ENCODE data around the gene SLC22A4.

SLC22A4 gene

GRCh38 chr5:132376694-132377641, 82.8 kb downstream of the SLC22A4 start:
- DNase-seq (ENCODE audit: low read depth in 2 of 2) = no peak

- DNase-seq (ENCODE audit: low read depth in 2 of 2) = no peak
Observed at GRCh38 chr5:132377738-132378137, 83.5 kb downstream of the SLC22A4 start.

GRCh38 chr5:132378580-132378979, 84.4 kb downstream of the SLC22A4 start:
- DNase-seq (ENCODE audit: low read depth in 2 of 2) = no peak

- DNase-seq (ENCODE audit: low read depth in 2 of 2) = no peak
Observed at GRCh38 chr5:132380047-132380446, 85.9 kb downstream of the SLC22A4 start.

GRCh38 chr5:132380741-132381140, 86.5 kb downstream of the SLC22A4 start:
- no peak for DNase-seq (ENCODE audit: low read depth in 2 of 2)

GRCh38 chr5:132381614-132382013, 87.4 kb downstream of the SLC22A4 start:
- DNase-seq (ENCODE audit: low read depth in 2 of 2) = no peak

- DNase-seq (ENCODE audit: low read depth in 2 of 2) = no peak
Observed at GRCh38 chr5:132383261-132383660, 89.1 kb downstream of the SLC22A4 start.

- DNase-seq (ENCODE audit: low read depth in 2 of 2) = no peak
Observed at GRCh38 chr5:132383984-132384383, 89.8 kb downstream of the SLC22A4 start.

GRCh38 chr5:132384506-132385050, 90.4 kb downstream of the SLC22A4 start:
- no peak for DNase-seq (ENCODE audit: low read depth in 2 of 2)

- DNase-seq (ENCODE audit: low read depth in 2 of 2) = peak; percentile 22 to 32
Observed at GRCh38 chr5:132385326-132386105, 91.3 kb downstream of the SLC22A4 start.

- DNase-seq (ENCODE audit: low read depth in 2 of 2) = peak; percentile 48 to 50
Observed at GRCh38 chr5:132386644-132387286, 92.6 kb downstream of the SLC22A4 start.

GRCh38 chr5:132387640-132388117, 93.5 kb downstream of the SLC22A4 start:
- no peak for DNase-seq (ENCODE audit: low read depth in 2 of 2)

- no peak for DNase-seq (ENCODE audit: low read depth in 2 of 2)
Observed at GRCh38 chr5:132388244-132389050, 94.3 kb downstream of the SLC22A4 start.

GRCh38 chr5:132389051-132389331, 94.8 kb downstream of the SLC22A4 start:
- no peak for DNase-seq (ENCODE audit: low read depth in 2 of 2)

- no peak for DNase-seq (ENCODE audit: low read depth in 2 of 2)
Observed at GRCh38 chr5:132389585-132390286, 95.5 kb downstream of the SLC22A4 start.

GRCh38 chr5:132391247-132391646, 97.1 kb downstream of the SLC22A4 start:
- no peak for DNase-seq (ENCODE audit: low read depth in 2 of 2)

- no peak for DNase-seq (ENCODE audit: low read depth in 2 of 2)
Observed at GRCh38 chr5:132391870-132392269, 97.7 kb downstream of the SLC22A4 start.

- DNase-seq (ENCODE audit: low read depth in 2 of 2) = no peak
Observed at GRCh38 chr5:132392411-132392810, 98.2 kb downstream of the SLC22A4 start.

- no peak for DNase-seq (ENCODE audit: low read depth in 2 of 2)
Observed at GRCh38 chr5:132392978-132393825, 99.0 kb downstream of the SLC22A4 start.
